ENCODE measurements around the gene BCL2L1. TPM values are rescaled to one million over a fixed set of nuclear protein-coding genes. Genes with fewer than 3 reads are reported as not detected.

Gene BCL2L1
- total RNA-seq, 1 donor from 2014 or later = 60.4 TPM

- ChIA-PET CTCF (interaction anchor here (0.8 to 4.9 kb wide), 4 partner anchors 37 to 61 kb away, joined by 3 to 239 read pairs (median 28); no protein-coding TSS in a partner anchor), POLR2A (interaction anchor here (0.5 to 4.6 kb wide), 5 partner anchors 28 to 62 kb away, joined by 5 to 132 read pairs (median 24); no protein-coding TSS in a partner anchor)
- intact Hi-C loops (cut with micrococcal nuclease) = loop anchor here (2.0 to 5.0 kb wide), 3 partner anchors 15 to 636 kb away; partner anchors contain the start of genes ASXL1 and ID1
- no peak for ATAC-seq (ENCODE audit: low read depth)
- Mint-ChIP-seq H3K36me3 (ENCODE audit: low read depth) (peaks cover 50% of the 10 kb centered on the region), H3K4me3 (peak overlapping the region; percentile 95), H3K27me3 (no peaks in the 10 kb centered on the region), H3K9me3 (no peaks in the 10 kb centered on the region), H3K4me1 (peaks cover 59% of the 10 kb centered on the region), H3K27ac (peak overlapping the region; percentile 96)
- DNase-seq = no peak
- TF ChIP-seq, protein P1, sequence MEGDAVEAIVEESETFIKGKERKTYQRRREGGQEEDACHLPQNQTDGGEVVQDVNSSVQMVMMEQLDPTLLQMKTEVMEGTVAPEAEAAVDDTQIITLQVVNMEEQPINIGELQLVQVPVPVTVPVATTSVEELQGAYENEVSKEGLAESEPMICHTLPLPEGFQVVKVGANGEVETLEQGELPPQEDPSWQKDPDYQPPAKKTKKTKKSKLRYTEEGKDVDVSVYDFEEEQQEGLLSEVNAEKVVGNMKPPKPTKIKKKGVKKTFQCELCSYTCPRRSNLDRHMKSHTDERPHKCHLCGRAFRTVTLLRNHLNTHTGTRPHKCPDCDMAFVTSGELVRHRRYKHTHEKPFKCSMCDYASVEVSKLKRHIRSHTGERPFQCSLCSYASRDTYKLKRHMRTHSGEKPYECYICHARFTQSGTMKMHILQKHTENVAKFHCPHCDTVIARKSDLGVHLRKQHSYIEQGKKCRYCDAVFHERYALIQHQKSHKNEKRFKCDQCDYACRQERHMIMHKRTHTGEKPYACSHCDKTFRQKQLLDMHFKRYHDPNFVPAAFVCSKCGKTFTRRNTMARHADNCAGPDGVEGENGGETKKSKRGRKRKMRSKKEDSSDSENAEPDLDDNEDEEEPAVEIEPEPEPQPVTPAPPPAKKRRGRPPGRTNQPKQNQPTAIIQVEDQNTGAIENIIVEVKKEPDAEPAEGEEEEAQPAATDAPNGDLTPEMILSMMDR (IDR thresholded peaks at IDR 0.05) = no peak
Measured at GRCh38 chr20:31721408-31722256, 1.0 kb downstream of the BCL2L1 start.

DNA sequence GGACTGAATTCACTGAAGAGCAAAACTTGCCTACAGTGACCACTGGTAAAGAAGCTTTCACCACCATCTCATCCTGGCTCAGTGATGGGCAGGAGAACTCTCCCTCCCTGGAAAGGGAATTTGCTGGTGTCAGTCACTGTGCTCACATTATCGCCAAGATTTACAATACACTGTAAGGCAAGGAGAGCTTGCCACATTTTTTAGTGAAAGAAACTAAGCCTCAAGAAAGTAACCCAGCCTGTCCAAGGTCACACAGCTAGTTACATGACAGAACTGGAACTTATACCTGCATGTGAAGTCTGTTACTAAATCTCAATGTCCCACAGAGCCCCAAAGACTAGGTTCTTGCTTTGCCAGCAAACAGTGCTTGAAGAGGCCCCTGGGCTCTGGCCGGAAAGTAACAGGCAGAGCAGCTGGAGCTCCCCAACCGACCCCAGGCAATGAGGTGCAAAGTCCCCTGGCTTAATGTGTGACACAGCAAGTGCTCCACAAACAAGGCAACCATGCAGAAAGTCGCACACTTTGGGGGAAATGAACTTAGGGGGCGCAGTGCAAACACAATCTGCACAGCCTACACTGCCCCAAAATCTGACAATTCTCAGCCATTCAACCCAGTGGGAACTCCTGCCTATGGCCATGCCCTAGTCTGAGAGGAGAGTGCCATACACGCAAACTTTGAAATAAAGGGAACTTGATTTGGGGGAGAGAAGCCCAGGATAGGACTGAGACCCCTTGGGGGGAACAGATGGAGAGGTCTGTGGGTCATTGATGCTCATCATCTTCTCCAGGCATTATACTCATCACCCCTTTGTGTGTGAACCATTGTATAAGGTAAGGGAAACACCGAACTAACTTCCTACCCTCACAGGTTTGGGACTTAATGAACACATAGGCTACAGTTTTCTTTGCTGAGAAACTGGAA lies 1.9 kb downstream of the BCL2L1 start:
- no peak for ATAC-seq (ENCODE audit: low read depth)
- Mint-ChIP-seq H3K4me1 (peaks cover 68% of the 10 kb centered on the region), H3K27me3 (no peaks in the 10 kb centered on the region), H3K9me3 (no peaks in the 10 kb centered on the region), H3K27ac (peak overlapping the region; percentile 96), H3K36me3 (ENCODE audit: low read depth) (peaks cover 58% of the 10 kb centered on the region), H3K4me3 (peak overlapping the region; percentile 95)
- intact Hi-C loops (cut with micrococcal nuclease) = loop anchor here (5.0 kb wide), 1 partner anchor 637 kb away; the partner anchor contains the start of gene ASXL1
- no peak for DNase-seq
- TF ChIP-seq, protein P1 (IDR thresholded peaks at IDR 0.05) = no peak
- ChIA-PET POLR2A (interaction anchor here (0.8 to 5.4 kb wide), 5 partner anchors 37 to 118 kb away, joined by 3 to 132 read pairs (median 9); no protein-coding TSS in a partner anchor), CTCF (interaction anchor here (0.8 to 5.7 kb wide), 6 partner anchors 36 to 108 kb away, joined by 3 to 239 read pairs (median 4); no protein-coding TSS in a partner anchor)

GRCh38 chr20:31719644-31720485 lies 2.8 kb downstream of the BCL2L1 start:
- Mint-ChIP-seq H3K9me3 (no peaks in the 10 kb centered on the region), H3K4me3 (peak overlapping the region; percentile 95), H3K27me3 (no peaks in the 10 kb centered on the region), H3K36me3 (ENCODE audit: low read depth) (peaks cover 64% of the 10 kb centered on the region), H3K4me1 (peaks cover 75% of the 10 kb centered on the region), H3K27ac (peak overlapping the region; percentile 96)
- no peak for ATAC-seq (ENCODE audit: low read depth)
- intact Hi-C loops (cut with micrococcal nuclease) = loop anchor here (5.0 kb wide), 1 partner anchor 637 kb away; the partner anchor contains the start of gene ASXL1
- CTCF ChIA-PET = interaction anchor here (0.8 to 5.7 kb wide), 5 partner anchors 34 to 107 kb away, joined by 3 to 50 read pairs (median 4); no protein-coding TSS in a partner anchor
- TF ChIP-seq, protein P1 (IDR thresholded peaks at IDR 0.05) = no peak
- POLR2A ChIA-PET = interaction anchor here (0.5 to 5.4 kb wide), 6 partner anchors 12 to 117 kb away, joined by 3 to 45 read pairs (median 6); no protein-coding TSS in a partner anchor
- no peak for DNase-seq

DNA sequence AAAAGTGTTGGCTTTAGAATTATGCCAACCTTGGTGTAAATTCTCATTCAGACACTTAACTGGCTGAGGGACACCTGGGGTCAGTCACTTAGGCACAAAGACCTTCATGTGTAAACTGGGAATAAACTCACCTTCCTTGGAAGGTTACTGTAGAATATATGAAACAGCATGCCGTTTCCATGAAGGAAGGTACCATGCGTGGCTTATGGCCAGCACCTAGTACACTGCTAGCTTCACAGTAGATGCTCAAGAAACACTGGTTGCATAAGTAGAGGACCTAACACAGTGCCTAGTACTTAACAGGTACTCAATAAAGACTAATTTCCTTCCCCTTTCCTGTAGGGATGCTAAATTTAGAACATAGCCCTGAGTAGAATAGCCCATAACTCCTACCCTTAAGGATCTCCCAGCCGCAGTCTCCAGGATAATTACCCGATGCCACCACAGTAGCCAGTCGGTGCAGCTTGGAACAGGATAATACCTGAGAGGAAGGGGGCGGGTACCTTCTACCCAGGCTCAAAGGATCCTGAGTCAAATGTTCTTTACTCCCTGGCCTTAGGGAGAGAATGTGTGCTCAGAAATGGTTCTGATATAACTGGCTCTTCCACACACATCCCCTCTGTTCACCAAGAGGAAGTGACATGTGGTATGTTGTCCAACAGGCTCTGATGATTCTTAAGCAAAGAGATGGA lies 3.6 kb downstream of the BCL2L1 start:
- ChIA-PET CTCF (interaction anchor here (0.8 to 5.7 kb wide), 2 partner anchors 33 to 58 kb away, joined by 4 to 50 read pairs; no protein-coding TSS in a partner anchor), POLR2A (interaction anchor here (5.4 kb wide), 1 partner anchor 35 kb away, joined by 45 read pairs; no protein-coding TSS in a partner anchor)
- peaks cover 77% of the 10 kb centered on the region for H3K4me1 Mint-ChIP-seq
- no peaks in the 10 kb centered on the region for H3K27me3 Mint-ChIP-seq
- DNase-seq (no peak), ATAC-seq (ENCODE audit: low read depth) (no peak)
- H3K27ac Mint-ChIP-seq = peak overlapping the region; percentile 96
- peaks cover 68% of the 10 kb centered on the region for H3K36me3 Mint-ChIP-seq (ENCODE audit: low read depth)
- H3K9me3 Mint-ChIP-seq = no peaks in the 10 kb centered on the region
- intact Hi-C loops (cut with micrococcal nuclease) = no loop called here
- H3K4me3 Mint-ChIP-seq = peak overlapping the region; percentile 95
- TF ChIP-seq, protein P1 (IDR thresholded peaks at IDR 0.05) = no peak

Data from activated B cell treated with CpG ODN at 0.5 μM for 24 hours (primary cell).